WTC11 (cell line): ENCODE measurements around the gene HLA-DPB1. TPM values are rescaled to one million over a fixed set of nuclear protein-coding genes. Genes with fewer than 3 reads are reported as not detected.

ENCODE experiments used
- ATAC-seq: fragments of 200-7000 bp; cut with Tn5 transposase; 2 replicates; pipeline ENCODE4 v1.10.0; 2021; ENCODE audit warnings: mild to moderate bottlenecking, moderate library complexity
- CTCF ChIA-PET: fragments of 300-600 bp; sonication (Branson Sonifier 250); formaldehyde crosslinking; loops from one replicate; lab custom pipeline; 2021; ENCODE audit warnings: antibody characterized with exemption; lab: Charles Lee
- POLR2A ChIA-PET: fragments of 350-600 bp; sonication (Branson Sonifier 250); formaldehyde crosslinking; loops from one replicate; lab custom pipeline; 2021; ENCODE audit warnings: antibody characterized with exemption; lab: Charles Lee
- DNase-seq: peaks from one replicate; pipeline ENCODE4 v3.0.0; 2021; ENCODE audit warnings: low spot score
- H3K27ac Mint-ChIP-seq: 2 replicates; pipeline ENCODE4 v1.8.0; 2021; ENCODE audit warnings: mixed read lengths
- H3K27me3 Mint-ChIP-seq: 2 replicates; pipeline ENCODE4 v1.8.0; 2021; ENCODE audit warnings: low read depth, mild to moderate bottlenecking, moderate library complexity, mixed read lengths
- H3K36me3 Mint-ChIP-seq: 2 replicates; pipeline ENCODE4 v1.8.0; 2021; ENCODE audit warnings: mixed read lengths
- H3K4me1 Mint-ChIP-seq: 2 replicates; pipeline ENCODE4 v1.8.0; 2022; ENCODE audit warnings: mixed read lengths
- H3K4me3 Mint-ChIP-seq: 2 replicates; pipeline ENCODE4 v1.8.0; 2021; ENCODE audit warnings: mild to moderate bottlenecking, moderate library complexity, mixed read lengths
- H3K9me3 Mint-ChIP-seq: 2 replicates; pipeline ENCODE4 v1.8.0; 2021; ENCODE audit warnings: mixed read lengths
- CBFB ChIP-seq: sonication (generic); formaldehyde crosslinking; IDR thresholded peaks from 2 replicates; pipeline ENCODE4 v1.8.1; 2022; ENCODE audit warnings: mild to moderate bottlenecking, low read depth, missing genetic modification reagents
- CREB1 ChIP-seq: sonication (generic); formaldehyde crosslinking; IDR thresholded peaks from 2 replicates; pipeline ENCODE4 v1.8.0; 2023; ENCODE audit warnings: mild to moderate bottlenecking, missing genetic modification reagents
- E2F1 ChIP-seq: sonication (generic); formaldehyde crosslinking; IDR thresholded peaks from 2 replicates; pipeline ENCODE4 v1.8.0; 2022; ENCODE audit warnings: mild to moderate bottlenecking, missing genetic modification reagents
- E2F4 ChIP-seq: sonication (generic); formaldehyde crosslinking; IDR thresholded peaks from 2 replicates; pipeline ENCODE4 v1.8.1; 2022; ENCODE audit warnings: low read depth, mild to moderate bottlenecking, moderate library complexity, missing genetic modification reagents, borderline replicate concordance
- ELF4 ChIP-seq: sonication (generic); formaldehyde crosslinking; IDR thresholded peaks from 2 replicates; pipeline ENCODE4 v1.8.1; 2022; ENCODE audit warnings: low read depth, mild to moderate bottlenecking, moderate library complexity, missing genetic modification reagents
- EMX1 ChIP-seq: fragments of 250-450 bp; sonication (Bioruptor Pico); IDR thresholded peaks from 2 replicates; pipeline ENCODE4 v1.8.0; 2021; ENCODE audit warnings: mild to moderate bottlenecking
- JUN ChIP-seq: sonication (generic); formaldehyde crosslinking; IDR thresholded peaks from 2 replicates; pipeline ENCODE4 v1.8.0; 2023; ENCODE audit warnings: mild to moderate bottlenecking, missing genetic modification reagents
- MXD4 ChIP-seq: fragments of 250-450 bp; sonication (Bioruptor Pico); IDR thresholded peaks from 2 replicates; pipeline ENCODE4 v1.8.0; 2021; ENCODE audit warnings: mild to moderate bottlenecking, moderate library complexity, borderline replicate concordance
- PREB ChIP-seq: sonication (generic); formaldehyde crosslinking; IDR thresholded peaks from 2 replicates; pipeline ENCODE4 v1.8.1; 2022; ENCODE audit warnings: mild to moderate bottlenecking, missing genetic modification reagents, moderate library complexity, borderline replicate concordance
- RORB ChIP-seq: fragments of 250-450 bp; sonication (Bioruptor Pico); IDR thresholded peaks from 2 replicates; pipeline ENCODE4 v1.9.0; 2021; ENCODE audit warnings: mild to moderate bottlenecking
- TEAD1 ChIP-seq: sonication (generic); formaldehyde crosslinking; IDR thresholded peaks from 2 replicates; pipeline ENCODE4 v1.8.0; 2022; ENCODE audit warnings: mild to moderate bottlenecking, missing genetic modification reagents
- TEAD4 ChIP-seq: sonication (generic); formaldehyde crosslinking; IDR thresholded peaks from 2 replicates; pipeline ENCODE4 v1.8.0; 2022; ENCODE audit warnings: mild to moderate bottlenecking, missing genetic modification reagents
- ZNF263 ChIP-seq: sonication (generic); formaldehyde crosslinking; IDR thresholded peaks from 2 replicates; pipeline ENCODE4 v1.8.1; 2022; ENCODE audit warnings: low read depth, mild to moderate bottlenecking, moderate library complexity, missing genetic modification reagents
- ZNF396 ChIP-seq: fragments of 250-450 bp; sonication (Bioruptor Pico); IDR thresholded peaks from 2 replicates; pipeline ENCODE4 v1.8.0; 2021; ENCODE audit warnings: mild to moderate bottlenecking, moderate library complexity, borderline replicate concordance
- total RNA-seq: library from RNA; stranded (reverse); gene quantifications from 3 replicates; pipeline ENCODE4 v1.2.3, GENCODE V29; 2021
- TF ChIP-seq, protein P1 (sequence below): fragments of 250-450 bp; sonication (Bioruptor Pico); conservative IDR thresholded peaks from 2 replicates; pipeline ENCODE4 v1.9.0; 2021; ENCODE audit warnings: mild to moderate bottlenecking
- TF ChIP-seq, protein P2 (sequence below): sonication (generic); formaldehyde crosslinking; conservative IDR thresholded peaks from 2 replicates; pipeline ENCODE4 v1.8.1; 2023; ENCODE audit warnings: mild to moderate bottlenecking, low read depth, missing genetic modification reagents, moderate library complexity

Gene HLA-DPB1
- total RNA-seq, 1 experiment from 2014 or later, result 18.0 TPM

GRCh38 chr6:33071569-33071968 is 4.2 kb upstream of the HLA-DPB1 start:
- peaks cover 4% of the 10 kb centered on the region for H3K27me3 Mint-ChIP-seq
- no peak for DNase-seq
- H3K36me3 Mint-ChIP-seq, result no peaks in the 10 kb centered on the region
- CTCF ChIA-PET, result no interaction called here
- no peak for ATAC-seq
- no peak overlapping the region for H3K27ac Mint-ChIP-seq
- POLR2A ChIA-PET, result no interaction called here
- H3K4me1 Mint-ChIP-seq, result peaks cover 5% of the 10 kb centered on the region
- H3K9me3 Mint-ChIP-seq, result peaks cover 7% of the 10 kb centered on the region
- no peak for TF ChIP-seq RORB (CRISPR knock-in tag)
- no peak for TF ChIP-seq ZNF396 (CRISPR knock-in tag)
- TF ChIP-seq ZNF263 (CRISPR knock-in tag), result no peak
- TF ChIP-seq EMX1 (CRISPR knock-in tag), result no peak
- TF ChIP-seq MXD4 (CRISPR knock-in tag), result no peak
- TF ChIP-seq JUN (CRISPR knock-in tag), result no peak
- no peak for TF ChIP-seq ELF4
- no peak for TF ChIP-seq E2F1 (CRISPR knock-in tag)
- no peak for TF ChIP-seq E2F4 (CRISPR knock-in tag)
- H3K4me3 Mint-ChIP-seq, result no peak overlapping the region

GRCh38 chr6:33072508-33073100 is 3.2 kb upstream of the HLA-DPB1 start:
- Mint-ChIP-seq H3K4me3 (no peak overlapping the region), H3K9me3 (no peaks in the 10 kb centered on the region), H3K36me3 (no peaks in the 10 kb centered on the region), H3K27ac (no peak overlapping the region), H3K27me3 (peaks cover 6% of the 10 kb centered on the region), H3K4me1 (peaks cover 5% of the 10 kb centered on the region)
- ChIA-PET POLR2A (no interaction called here), CTCF (interaction anchor here (0.8 to 2.2 kb wide), 7 partner anchors 10 to 176 kb away, joined by 3 to 11 read pairs (median 4); partner anchors contain the start of gene HLA-DMA)
- TF ChIP-seq, protein P1, sequence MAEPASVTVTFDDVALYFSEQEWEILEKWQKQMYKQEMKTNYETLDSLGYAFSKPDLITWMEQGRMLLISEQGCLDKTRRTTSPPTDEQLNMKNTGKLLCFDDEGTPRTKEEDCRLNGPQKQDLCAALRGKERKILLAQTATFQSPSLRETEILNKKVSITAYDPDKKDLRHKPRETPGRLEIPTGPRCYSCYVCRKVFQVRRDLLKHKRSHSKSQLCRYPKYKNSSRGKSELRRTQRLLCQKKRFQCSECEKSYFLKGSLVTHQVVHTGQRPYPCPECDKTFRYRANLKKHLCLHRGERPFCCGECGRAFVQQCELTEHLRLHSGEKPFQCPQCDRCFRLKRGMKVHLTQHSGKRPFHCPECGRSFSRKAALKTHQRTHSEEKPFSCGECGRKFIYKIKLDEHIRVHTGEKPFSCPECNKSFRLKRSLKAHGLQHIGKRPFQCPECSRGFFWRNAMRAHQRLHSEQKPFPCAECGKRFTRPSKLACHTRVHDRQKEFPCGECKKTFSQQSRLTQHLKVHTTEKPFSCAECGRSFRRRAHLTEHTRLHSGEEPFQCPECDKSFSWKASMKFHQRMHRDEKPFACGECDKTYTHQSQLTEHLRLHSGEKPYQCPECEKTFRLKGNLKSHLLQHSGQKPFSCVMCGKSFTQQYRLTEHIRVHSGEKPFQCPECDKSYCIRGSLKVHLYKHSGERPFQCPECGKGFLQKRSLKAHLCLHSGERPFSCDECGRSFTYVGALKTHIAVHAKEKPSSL (CRISPR knock-in tag), result no peak
- TF ChIP-seq CREB1 (no peak), MXD4 (CRISPR knock-in tag) (no peak), TEAD4 (CRISPR knock-in tag) (no peak), PREB (no peak), TEAD1 (CRISPR knock-in tag) (no peak), CBFB (CRISPR knock-in tag) (no peak)
- TF ChIP-seq, protein P2, sequence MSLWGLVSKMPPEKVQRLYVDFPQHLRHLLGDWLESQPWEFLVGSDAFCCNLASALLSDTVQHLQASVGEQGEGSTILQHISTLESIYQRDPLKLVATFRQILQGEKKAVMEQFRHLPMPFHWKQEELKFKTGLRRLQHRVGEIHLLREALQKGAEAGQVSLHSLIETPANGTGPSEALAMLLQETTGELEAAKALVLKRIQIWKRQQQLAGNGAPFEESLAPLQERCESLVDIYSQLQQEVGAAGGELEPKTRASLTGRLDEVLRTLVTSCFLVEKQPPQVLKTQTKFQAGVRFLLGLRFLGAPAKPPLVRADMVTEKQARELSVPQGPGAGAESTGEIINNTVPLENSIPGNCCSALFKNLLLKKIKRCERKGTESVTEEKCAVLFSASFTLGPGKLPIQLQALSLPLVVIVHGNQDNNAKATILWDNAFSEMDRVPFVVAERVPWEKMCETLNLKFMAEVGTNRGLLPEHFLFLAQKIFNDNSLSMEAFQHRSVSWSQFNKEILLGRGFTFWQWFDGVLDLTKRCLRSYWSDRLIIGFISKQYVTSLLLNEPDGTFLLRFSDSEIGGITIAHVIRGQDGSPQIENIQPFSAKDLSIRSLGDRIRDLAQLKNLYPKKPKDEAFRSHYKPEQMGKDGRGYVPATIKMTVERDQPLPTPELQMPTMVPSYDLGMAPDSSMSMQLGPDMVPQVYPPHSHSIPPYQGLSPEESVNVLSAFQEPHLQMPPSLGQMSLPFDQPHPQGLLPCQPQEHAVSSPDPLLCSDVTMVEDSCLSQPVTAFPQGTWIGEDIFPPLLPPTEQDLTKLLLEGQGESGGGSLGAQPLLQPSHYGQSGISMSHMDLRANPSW (CRISPR knock-in tag), result no peak
- DNase-seq, result no peak
- ATAC-seq, result no peak
